NCI-H1417 (cell line): ENCODE data around the gene F5.
A peak's percentile ranks its signal among the peaks of the same experiment; 100 is the strongest.

Experiments
- DNase-seq, 3 experiments: peaks; one replicate each; lab custom pipeline; 2025; lab: John Stamatoyannopoulos, UW

F5 gene

DNA sequence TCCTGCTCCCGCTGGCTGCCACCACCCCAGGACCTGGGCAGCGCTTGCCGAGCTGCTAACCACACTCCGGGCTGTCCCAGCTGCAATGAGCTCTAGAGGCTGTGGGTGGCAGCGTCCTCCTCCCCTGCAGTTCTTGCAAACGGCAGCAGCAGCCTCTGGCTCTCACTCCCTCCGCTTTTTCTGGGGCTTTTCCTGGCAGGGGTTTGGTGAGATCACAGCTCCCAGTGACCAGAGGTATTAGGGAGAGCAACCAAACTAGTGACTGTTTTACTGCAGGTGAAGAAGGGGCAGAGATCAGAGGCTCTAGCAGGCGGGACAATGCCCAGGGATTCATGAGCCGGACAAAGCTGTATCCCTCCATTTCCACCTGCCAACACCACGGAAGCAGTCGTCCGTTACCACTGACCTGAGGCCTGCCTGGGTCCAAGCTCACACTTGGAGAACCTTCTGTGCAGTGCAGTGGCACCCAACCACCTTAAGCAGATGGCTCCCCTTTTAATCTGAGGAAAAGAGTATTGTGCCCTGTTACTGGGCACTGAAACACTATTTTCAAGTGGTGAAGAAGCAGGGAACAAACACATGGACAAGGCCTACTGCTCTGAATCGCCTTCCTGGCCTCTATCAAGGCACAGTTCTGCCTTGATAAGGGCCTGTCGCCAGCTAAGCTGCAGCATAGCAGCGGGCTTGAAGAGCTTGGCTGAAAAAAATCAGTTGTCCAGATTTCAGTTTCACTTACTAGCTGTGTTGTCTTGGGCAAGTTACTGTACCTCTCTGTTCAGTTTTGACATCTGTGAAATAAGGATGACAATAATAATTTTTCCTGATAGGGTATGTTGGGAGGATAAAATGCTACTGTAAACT lies at the start of gene F5:
Gene F5 (minus strand): TSS at position 87 of the 861 bp plus-strand sequence. CDS start 95 bp downstream, outside the sequence.
- DNase-seq = peak; percentile 10 to 74 (median 54)

DNA sequence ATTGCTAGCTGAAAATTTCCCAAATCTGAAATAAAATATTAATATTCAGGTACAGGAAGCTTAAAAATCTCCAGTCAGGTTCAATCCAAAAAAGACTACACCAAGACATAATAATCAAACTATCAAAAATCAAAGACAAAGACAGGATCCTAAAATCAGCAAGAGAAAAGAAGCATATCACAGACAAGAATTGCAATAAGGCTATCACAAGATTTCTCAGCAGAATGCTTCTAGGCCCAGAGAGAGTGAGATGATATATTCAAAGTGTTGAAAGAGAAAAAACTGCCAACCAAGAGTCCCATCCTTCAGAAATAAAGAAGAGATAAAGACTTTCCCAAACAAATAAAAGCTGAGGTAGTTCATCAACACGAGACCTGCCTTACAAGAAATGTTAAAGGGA lies 48.6 kb upstream of the F5 start:
- DNase-seq = no peak

DNA sequence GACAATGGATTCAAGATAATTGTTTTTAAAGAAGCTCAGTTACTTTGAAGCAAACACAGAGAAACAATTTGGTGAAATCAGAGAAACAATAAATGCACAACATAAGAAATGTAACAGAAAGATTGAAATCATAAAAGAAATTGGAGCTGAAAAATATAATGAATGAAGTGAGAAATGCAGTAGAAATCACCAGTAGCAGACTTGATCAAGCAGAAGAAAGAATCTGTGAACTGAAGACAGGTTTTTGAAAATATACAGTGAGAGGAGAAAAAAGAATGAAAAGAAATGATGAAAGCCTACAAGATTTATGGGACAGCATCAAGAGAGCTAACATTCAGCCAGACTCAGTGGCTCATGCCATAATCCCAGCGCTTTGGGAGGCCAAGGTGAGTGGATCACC lies 47.9 kb upstream of the F5 start:
- DNase-seq = no peak

- DNase-seq = no peak
These were observed 45.0 kb upstream of the F5 start for GRCh38 chr1:169631249-169631648.

- DNase-seq = no peak
These were observed 43.7 kb upstream of the F5 start, which contains the start of gene SELP for GRCh38 chr1:169630006-169630405. SELP (minus strand) TSS chr1:169630124; CDS start chr1:169630074, 50 bp downstream.

DNA sequence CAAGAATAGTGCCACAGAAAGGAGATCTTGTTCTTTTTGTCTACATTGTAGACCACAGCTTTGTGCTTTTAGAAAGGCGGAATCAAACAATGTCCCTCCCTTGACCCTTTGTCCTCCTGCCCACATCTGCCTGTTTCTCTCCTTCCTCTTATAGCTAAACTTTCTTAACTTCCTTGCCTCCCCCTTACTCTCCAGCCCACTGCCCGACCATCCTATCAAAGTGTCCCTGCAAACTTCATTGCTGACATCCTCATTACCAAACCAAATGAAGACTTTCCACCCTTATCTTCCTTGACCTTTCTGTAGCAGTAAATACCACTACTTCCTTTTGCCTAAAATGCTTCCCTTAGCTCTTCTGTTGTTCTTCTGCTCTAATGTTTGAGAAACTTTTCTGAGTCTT lies 38.6 kb upstream of the F5 start:
- no peak for DNase-seq

DNA sequence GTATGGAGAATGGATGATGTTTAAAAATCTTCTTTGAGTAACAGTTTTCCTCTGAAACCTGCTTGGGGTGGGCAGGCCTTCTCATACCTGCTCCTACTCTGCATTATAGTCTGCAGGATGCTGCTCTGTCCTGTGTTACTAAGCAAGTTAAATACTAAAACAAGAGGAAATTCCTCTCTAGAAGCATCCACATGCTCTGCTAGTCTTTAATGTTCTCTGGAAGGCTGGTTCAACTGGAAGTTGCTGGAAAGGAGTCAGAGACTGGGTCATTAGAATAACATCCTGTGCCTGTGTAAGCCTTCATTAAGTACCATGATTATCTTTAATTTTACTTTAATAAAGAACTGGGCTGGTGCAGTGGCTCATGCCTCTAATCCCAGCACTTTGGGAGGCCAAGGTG lies 37.8 kb upstream of the F5 start:
- DNase-seq = no peak

DNA sequence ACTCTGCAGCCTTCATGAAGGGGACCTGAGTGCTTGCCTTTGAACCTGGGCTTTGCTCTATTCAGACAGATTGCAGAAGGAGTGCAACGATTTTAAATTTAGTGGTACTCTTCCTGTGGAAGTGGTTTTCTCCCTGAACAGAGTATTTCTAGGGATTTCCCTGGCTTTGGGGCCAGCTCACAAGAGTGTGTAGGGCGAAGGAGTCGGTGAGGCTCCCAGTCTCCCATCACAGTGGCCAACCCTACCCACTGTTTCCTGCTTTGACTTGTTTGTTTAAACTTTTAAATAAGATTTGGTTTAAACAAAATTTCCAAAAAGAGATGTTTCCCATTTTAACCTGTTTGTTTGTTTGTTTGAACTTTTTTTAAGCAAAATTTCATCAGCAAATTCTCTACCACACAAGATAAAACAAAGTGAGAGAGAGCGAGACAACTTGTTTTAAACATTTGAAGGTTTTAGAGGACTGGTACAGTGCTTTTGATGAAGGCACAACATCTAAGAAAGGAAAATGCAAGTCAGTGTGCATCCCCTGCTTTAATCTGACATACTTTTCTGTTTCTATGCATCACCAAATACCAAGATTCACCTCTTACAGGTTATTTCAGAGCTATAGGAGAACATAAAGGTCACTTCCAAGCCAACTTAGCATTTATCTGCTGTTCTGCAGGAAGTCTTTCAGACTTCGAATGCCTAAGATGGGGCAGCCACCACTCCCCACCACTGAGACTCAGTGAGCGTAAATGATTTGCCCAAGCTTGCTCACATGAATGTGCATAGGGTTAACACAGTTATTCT lies 37.0 kb upstream of the F5 start:
- DNase-seq = no peak

GRCh38 chr1:169620565-169620964 lies 34.3 kb upstream of the F5 start:
- no peak for DNase-seq

DNA sequence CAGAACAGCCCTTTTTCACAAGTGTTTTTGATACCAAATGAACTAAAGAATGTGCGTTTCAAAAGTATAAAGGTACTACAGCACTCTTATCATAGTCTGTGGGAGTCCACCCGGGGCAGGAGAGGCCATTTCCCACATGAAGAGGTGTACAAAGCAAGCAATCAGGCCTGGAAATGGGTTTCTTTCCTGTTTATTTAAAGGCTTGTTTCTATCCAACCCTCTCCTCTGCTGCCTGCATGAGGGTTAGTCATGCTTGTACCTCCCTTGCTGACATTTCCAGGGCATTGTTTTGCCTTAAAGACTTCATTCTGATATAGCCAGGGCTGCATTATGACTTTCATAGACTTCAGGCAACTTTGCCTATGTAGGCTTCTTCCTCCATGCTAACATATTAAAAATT lies 32.1 kb upstream of the F5 start:
- DNase-seq = no peak

GRCh38 chr1:169615803-169616202 lies 29.5 kb upstream of the F5 start:
- no peak for DNase-seq

GRCh38 chr1:169610858-169611257 lies 24.6 kb upstream of the F5 start:
- no peak for DNase-seq

DNA sequence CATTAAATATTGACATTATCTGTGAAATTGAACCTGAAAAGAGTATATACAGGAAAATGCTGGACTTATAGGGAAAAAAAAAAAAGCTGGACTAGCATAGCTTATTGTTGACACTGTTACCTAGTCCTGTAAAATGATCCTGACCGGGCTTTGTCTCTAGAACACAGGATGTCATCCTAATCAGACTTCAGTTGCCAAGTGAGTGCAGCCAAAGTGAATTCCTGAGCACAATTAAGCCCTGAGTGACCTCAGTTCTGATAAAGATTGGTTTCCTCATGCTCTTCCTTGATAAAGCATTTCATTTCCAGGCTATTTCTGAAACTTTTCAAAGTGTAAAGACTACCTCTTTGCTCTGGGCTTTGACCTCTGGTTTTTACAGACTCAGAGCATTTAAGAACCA lies 23.8 kb upstream of the F5 start:
- no peak for DNase-seq

GRCh38 chr1:169608226-169608625 lies 21.9 kb upstream of the F5 start:
- no peak for DNase-seq

GRCh38 chr1:169604781-169605560 lies 18.7 kb upstream of the F5 start:
- no peak for DNase-seq

- DNase-seq = peak; percentile 6 to 66 (median 15)
These were observed 15.0 kb upstream of the F5 start for GRCh38 chr1:169601096-169601881.

DNA sequence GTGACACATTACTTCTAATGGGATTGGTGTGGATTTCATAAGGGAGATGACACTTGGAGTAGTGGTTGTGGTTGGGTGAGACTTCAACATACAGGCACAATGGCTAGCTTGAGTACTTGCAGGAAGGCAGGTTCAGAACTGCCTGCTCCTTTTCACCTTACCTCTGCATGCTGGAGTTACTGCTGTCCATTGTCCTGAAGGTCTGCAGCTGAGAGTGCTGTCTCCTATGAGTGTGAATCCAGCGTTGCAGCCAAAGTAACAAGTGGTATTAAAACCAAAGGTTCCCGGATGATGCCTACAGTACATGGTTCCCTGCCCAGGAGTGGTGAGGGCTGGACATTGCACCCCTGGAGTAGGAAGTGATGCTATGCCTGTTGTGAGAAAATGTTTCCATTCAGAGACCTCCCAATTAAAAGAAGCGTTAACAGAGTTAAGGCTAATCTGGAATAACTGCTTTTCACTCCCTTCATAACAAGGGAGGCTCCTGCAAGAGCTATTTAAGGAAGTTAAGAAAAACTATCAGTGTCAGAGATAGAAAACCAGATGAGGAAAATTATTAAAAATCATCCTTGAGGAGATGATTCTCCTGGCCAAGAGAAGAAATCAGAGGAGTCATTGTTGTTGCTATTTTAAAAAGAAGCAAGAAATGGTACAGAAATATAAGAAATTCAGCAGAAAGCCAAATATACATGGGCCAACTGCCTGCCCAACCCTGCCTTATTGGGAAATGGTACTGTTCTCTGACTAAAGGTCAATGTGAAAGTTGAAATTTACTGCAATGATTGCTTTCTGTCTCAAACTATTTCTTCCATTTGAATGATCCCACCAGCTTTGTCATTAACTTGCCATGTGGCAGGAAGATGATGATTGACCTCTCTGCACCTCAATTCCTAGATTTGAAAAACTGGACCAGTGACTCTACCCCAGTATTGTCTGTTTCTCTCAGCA lies 9.8 kb upstream of the F5 start:
- DNase-seq = peak in 1 of 3 experiments; percentile 7

GRCh38 chr1:169594391-169594790 lies 8.1 kb upstream of the F5 start:
- no peak for DNase-seq

DNA sequence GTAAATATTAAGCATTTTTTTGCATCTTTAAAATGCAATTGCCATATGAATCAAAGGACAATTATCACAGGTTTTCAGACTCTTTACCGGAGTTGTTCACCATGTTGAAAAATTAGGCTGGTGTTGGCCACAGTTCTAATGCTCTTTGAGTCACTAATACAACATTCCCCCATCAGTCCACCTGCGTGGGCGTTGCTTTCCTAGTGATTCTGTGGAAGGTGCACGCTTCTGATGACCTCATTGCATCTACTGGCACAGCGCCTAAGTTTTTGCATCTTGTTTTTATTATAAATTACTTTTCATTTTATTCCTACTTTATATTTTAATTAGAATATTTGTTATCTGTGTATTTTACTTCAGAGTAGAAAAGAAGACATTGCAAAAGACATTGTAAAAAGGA lies 4.7 kb upstream of the F5 start:
- DNase-seq = no peak

DNA sequence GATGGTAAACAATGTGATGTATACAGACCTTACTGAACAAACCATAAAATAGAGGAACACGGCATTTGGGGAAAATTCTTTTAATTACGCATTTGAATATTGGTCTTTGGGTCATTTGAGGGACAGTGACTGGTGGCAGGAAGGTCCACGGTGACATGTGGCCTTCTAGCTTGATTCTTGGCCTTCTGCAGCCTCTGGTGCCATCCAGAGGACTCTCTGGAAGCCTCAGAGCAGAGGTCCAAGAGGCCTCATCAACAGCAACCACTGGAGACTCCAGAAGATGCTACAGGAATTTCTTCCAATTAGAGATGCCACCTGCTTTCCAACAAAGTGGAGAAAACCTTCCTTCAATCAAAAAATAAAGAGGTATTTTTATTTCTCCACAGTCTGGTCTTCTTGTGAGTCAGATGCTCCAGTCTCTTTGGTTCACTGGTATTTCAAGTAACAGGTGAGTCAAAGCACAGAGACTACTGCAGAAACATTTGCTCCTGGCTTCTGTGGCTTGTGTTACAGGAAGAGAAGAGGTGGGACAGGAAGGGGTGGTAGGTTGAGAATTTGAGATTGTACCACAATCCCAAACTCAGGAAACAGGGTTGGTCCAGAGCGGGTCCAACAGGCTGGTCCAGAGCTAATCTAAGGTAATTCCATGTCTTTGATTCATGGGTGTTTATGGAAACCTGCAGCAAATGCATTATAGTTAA lies 2.7 kb upstream of the F5 start:
- DNase-seq = no peak
